Gastroesophageal sphincter (tissue), 3 donors: Measurements from ENCODE around the gene COX7A2.

Experiments used
- EP300 ChIP-seq: sonication (generic); formaldehyde crosslinking; IDR thresholded peaks from one replicate; pipeline ENCODE4 v1.6.1; 2017; ENCODE audit warnings: antibody characterized with exemption, mild to moderate bottlenecking
- TF ChIP-seq, protein P1 (sequence below), 4 experiments: fragments of 200-600 bp in 2 of 4; fragments of 450-650 bp in 2 of 4; sonication (generic) in 1 of 4; IDR thresholded peaks; one replicate each; pipeline ENCODE4 v1.5.1; 2017 to 2019; ENCODE audit warnings: antibody characterized with exemption in 4 of 4, mild to moderate bottlenecking in 2 of 4, moderate library complexity in 2 of 4

DNA sequence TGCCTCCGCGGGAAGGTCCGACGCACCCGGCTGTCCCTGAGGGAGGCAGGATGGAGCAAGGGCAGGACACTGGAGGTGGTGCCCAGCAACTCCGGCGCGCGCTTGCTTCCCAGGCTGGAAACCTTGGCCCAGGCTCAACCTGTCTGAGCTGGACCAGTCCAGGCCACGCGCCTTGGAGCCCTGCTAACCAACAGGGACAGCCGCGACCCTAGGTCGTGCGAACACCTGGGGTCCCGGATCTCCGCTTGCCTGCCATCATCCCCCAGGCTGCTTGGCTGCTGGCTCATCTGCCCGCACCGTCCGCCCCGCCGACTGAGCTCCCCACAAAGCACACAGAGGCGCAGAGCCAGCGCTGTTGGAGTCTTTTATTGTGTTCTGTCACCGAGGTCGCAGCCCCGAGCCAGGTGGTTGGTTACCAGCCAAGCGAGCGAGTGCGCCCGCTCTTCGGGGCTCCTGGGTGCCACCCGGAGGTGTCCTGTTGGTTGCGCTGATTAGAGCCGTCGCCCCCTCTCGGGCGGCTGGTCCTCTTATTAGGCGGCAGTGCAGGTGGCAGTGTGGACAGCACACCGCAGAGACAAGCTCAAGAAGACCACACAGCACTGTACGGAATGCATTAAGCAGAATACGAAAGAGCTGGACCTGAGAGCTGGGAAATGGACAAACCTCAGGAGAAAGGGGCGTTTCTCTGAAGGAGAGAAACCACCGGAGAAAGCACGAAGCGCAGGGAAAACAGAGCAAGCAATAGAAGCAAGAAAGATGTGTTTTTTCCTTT is 41.5 kb downstream of the COX7A2 start:
- TF ChIP-seq, protein P1, sequence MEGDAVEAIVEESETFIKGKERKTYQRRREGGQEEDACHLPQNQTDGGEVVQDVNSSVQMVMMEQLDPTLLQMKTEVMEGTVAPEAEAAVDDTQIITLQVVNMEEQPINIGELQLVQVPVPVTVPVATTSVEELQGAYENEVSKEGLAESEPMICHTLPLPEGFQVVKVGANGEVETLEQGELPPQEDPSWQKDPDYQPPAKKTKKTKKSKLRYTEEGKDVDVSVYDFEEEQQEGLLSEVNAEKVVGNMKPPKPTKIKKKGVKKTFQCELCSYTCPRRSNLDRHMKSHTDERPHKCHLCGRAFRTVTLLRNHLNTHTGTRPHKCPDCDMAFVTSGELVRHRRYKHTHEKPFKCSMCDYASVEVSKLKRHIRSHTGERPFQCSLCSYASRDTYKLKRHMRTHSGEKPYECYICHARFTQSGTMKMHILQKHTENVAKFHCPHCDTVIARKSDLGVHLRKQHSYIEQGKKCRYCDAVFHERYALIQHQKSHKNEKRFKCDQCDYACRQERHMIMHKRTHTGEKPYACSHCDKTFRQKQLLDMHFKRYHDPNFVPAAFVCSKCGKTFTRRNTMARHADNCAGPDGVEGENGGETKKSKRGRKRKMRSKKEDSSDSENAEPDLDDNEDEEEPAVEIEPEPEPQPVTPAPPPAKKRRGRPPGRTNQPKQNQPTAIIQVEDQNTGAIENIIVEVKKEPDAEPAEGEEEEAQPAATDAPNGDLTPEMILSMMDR (IDR thresholded peaks at IDR 0.05) = peak in 1 of 4 experiments; percentile 30
- TF ChIP-seq EP300 = no peak
